Measurements from ENCODE around the gene FCAR. TPM values are rescaled to one million over a fixed set of nuclear protein-coding genes. Genes with fewer than 3 reads are reported as not detected.
"Not testable (repeated sequence)": the region's sequence is repeated elsewhere in the genome, so short reads cannot be mapped to it uniquely, and the experiment has no call there.

The FCAR gene
- total RNA-seq, 1 experiment from 2014 or later = not detected

DNA sequence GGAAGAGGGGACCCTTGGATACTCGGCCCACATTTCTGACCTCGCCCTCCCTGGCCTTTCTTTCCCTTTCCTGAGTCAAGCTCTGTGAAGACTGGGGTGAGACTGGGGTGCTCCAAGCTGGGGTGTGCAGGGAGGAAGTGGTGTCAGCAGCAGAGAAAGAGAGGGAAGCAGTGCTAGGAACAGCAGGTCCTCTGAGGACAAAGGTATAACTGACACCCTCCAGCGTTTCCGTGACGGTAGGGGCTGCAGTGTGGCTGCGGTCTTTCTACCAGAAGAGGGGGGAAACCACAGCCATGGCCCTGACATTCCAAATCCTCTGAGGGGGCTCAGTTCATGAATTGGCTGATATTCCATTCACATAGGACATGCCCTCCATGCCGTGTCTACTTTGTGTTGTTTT lies 22.7 kb upstream of the FCAR start:
- Histone ChIP-seq H3K36me3 (ENCODE audit: control insufficient read depth in 1 of 2, insufficient read depth in 2 of 2, low read length in 2 of 2) (no peaks in the 10 kb centered on the region), H3K4me1 (ENCODE audit: control insufficient read depth in 1 of 2, insufficient read depth in 2 of 2, low read length in 2 of 2) (no peaks in the 10 kb centered on the region), H3K4me3 (replicated peaks in 1 of 2; ENCODE audit: low read depth in 1 of 2, low read length in 2 of 2) (no peak overlapping the region), H3K9me3 (ENCODE audit: control insufficient read depth in 1 of 2, insufficient read depth in 1 of 2, low read depth in 1 of 2, low read length in 2 of 2) (no peaks in the 10 kb centered on the region), H3K9ac (ENCODE audit: low read length) (no peak overlapping the region), H3K79me2 (ENCODE audit: insufficient read depth, low read length) (no peaks in the 10 kb centered on the region), H4K20me1 (ENCODE audit: insufficient read depth) (no peaks in the 10 kb centered on the region), H3K27ac (ENCODE audit: low read depth, low read length) (no peak overlapping the region), H3K27me3 (ENCODE audit: insufficient read depth, low read length) (peaks cover 3% of the 10 kb centered on the region), H3K4me2 (ENCODE audit: low read length) (no peak overlapping the region), H2AFZ (ENCODE audit: low read depth, low read length, poor library complexity, severe bottlenecking) (no peak overlapping the region), H3K9me2 (ENCODE audit: insufficient read depth) (no peaks in the 10 kb centered on the region)
- TF ChIP-seq ZNF274 (IDR thresholded peaks at IDR 0.05; ENCODE audit: low read depth, low read length) (no peak), ZFX (IDR thresholded peaks at IDR 0.05) (no peak), EGR1 (IDR thresholded peaks at IDR 0.05; ENCODE audit: low read depth) (no peak), EZH2 (IDR thresholded peaks at IDR 0.05) (no peak), RAD21 (IDR thresholded peaks at IDR 0.05; ENCODE audit: low read depth) (no peak), CEBPB (IDR thresholded peaks at IDR 0.05; ENCODE audit: low read depth) (no peak), EZH2phosphoT487 (IDR thresholded peaks at IDR 0.05; ENCODE audit: borderline replicate concordance) (no peak), JUND (IDR thresholded peaks at IDR 0.05) (no peak), CBX3 (IDR thresholded peaks at IDR 0.05; ENCODE audit: low read depth) (no peak), ELF1 (IDR thresholded peaks at IDR 0.05; ENCODE audit: borderline replicate concordance, low read depth) (no peak), POLR2A (IDR thresholded peaks at IDR 0.05; ENCODE audit: borderline replicate concordance, extremely low read depth, insufficient read depth, insufficient read length) (no peak), SP1 (IDR thresholded peaks at IDR 0.05; ENCODE audit: low read depth) (no peak), FOSL1 (IDR thresholded peaks at IDR 0.05; ENCODE audit: low read depth) (no peak), POLR2AphosphoS5 (IDR thresholded peaks at IDR 0.05; ENCODE audit: low read depth, low read length) (no peak), YY1 (IDR thresholded peaks at IDR 0.05; ENCODE audit: extremely low read depth, insufficient replicate concordance, low read depth, low read length) (no peak)
- TF ChIP-seq, protein P1, sequence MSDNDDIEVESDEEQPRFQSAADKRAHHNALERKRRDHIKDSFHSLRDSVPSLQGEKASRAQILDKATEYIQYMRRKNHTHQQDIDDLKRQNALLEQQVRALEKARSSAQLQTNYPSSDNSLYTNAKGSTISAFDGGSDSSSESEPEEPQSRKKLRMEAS (IDR thresholded peaks at IDR 0.05) = no peak
- TF ChIP-seq, protein P2, sequence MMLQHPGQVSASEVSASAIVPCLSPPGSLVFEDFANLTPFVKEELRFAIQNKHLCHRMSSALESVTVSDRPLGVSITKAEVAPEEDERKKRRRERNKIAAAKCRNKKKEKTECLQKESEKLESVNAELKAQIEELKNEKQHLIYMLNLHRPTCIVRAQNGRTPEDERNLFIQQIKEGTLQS (IDR thresholded peaks at IDR 0.05) = no peak
- TF ChIP-seq, protein P3, sequence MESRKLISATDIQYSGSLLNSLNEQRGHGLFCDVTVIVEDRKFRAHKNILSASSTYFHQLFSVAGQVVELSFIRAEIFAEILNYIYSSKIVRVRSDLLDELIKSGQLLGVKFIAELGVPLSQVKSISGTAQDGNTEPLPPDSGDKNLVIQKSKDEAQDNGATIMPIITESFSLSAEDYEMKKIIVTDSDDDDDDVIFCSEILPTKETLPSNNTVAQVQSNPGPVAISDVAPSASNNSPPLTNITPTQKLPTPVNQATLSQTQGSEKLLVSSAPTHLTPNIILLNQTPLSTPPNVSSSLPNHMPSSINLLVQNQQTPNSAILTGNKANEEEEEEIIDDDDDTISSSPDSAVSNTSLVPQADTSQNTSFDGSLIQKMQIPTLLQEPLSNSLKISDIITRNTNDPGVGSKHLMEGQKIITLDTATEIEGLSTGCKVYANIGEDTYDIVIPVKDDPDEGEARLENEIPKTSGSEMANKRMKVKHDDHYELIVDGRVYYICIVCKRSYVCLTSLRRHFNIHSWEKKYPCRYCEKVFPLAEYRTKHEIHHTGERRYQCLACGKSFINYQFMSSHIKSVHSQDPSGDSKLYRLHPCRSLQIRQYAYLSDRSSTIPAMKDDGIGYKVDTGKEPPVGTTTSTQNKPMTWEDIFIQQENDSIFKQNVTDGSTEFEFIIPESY (IDR thresholded peaks at IDR 0.05; ENCODE audit: extremely low read depth, insufficient replicate concordance, low read length) = no peak
- RAD21 ChIA-PET (ENCODE audit: low non-redundant PET in 1 of 2, low total read pairs in 2 of 2, uncharacterized antibody in 2 of 2, unreplicated experiment in 2 of 2) = no interaction called here
- DNase-seq (ENCODE audit: low read depth, low spot score) = no peak
- POLR2A ChIA-PET = no interaction called here
- no TSS peak for BruUV-seq (replicated peaks)
- CTCF ChIA-PET = no interaction called here
- intact Hi-C loops (cut with micrococcal nuclease) = loop anchor here (10.0 kb wide), 1 partner anchor 77 kb away; no protein-coding TSS in a partner anchor
- ATAC-seq = no peak

DNA sequence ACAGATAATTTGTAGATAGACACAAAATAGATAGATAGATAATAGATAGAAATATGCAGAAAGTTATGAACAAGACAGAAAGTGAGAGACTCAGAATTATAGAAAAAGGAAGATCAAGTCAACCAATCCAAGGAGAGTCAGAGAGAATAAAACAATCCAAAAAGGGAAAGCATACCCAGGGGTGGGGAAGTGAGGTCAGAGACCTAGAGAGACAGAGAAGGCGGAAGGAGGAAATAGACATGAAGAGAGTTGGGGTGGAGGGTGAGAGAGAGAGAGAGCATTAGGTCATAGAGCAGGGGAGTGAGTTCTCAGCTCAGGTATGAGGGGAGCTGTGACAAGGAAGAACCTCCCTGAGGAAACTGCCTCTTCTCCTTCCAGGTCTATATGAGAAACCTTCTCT lies 18.8 kb upstream of the FCAR start:
- H3K4me3 ChIP-seq (replicated peaks in 1 of 2; ENCODE audit: low read depth in 1 of 2, low read length in 2 of 2); CTCF ChIA-PET; H3K79me2 ChIP-seq (ENCODE audit: insufficient read depth, low read length); H3K9me2 ChIP-seq (ENCODE audit: insufficient read depth); H3K9me3 ChIP-seq (ENCODE audit: control insufficient read depth in 1 of 2, insufficient read depth in 1 of 2, low read depth in 1 of 2, low read length in 2 of 2); H3K4me1 ChIP-seq (ENCODE audit: control insufficient read depth in 1 of 2, insufficient read depth in 2 of 2, low read length in 2 of 2); BruUV-seq (replicated peaks); H3K27ac ChIP-seq (ENCODE audit: low read depth, low read length); POLR2A ChIA-PET; ATAC-seq; DNase-seq (ENCODE audit: low read depth, low spot score); H3K4me2 ChIP-seq (ENCODE audit: low read length); H3K36me3 ChIP-seq (ENCODE audit: control insufficient read depth in 1 of 2, insufficient read depth in 2 of 2, low read length in 2 of 2); RAD21 ChIA-PET (ENCODE audit: low non-redundant PET in 1 of 2, low total read pairs in 2 of 2, uncharacterized antibody in 2 of 2, unreplicated experiment in 2 of 2); H4K20me1 ChIP-seq (ENCODE audit: insufficient read depth); H3K9ac ChIP-seq (ENCODE audit: low read length); H2AFZ ChIP-seq (ENCODE audit: low read depth, low read length, poor library complexity, severe bottlenecking): not testable (repeated sequence)
- peaks cover 12% of the 10 kb centered on the region for H3K27me3 ChIP-seq (ENCODE audit: insufficient read depth, low read length)
- intact Hi-C loops (cut with micrococcal nuclease) = loop anchor here (10.0 kb wide), 1 partner anchor 80 kb away; no protein-coding TSS in a partner anchor
